Natural killer cell (primary cell): ENCODE data around the gene ZNF726. TPM values are rescaled to one million over a fixed set of nuclear protein-coding genes. Genes with fewer than 3 reads are reported as not detected.
"Not testable (repeated sequence)": the region's sequence is repeated elsewhere in the genome, so short reads cannot be mapped to it uniquely, and the experiment has no call there.

Source experiments
- ATAC-seq, 3 donors: fragments of 150-1000 bp in 2 of 3; fragments of 200-7000 bp in 1 of 3; cut with Tn5 transposase; 1 replicate in 1 of 3; 2 replicates in 2 of 3; pipeline ENCODE4 v1.10.0; 2021; ENCODE audit warnings: mild to moderate bottlenecking in 2 of 3, moderate library complexity in 2 of 3
- DNase-seq, 2 donors: peaks; one replicate each; pipeline versions ENCODE4 v3.0.0 to v3.0.0-alpha.2; 2013 to 2021; ENCODE audit warnings: mixed read lengths in 1 of 2
- H3K27ac ChIP-seq: one replicate; pipeline ENCODE4 v1.5.1; 2013; ENCODE audit warnings: mild to moderate bottlenecking, low read length
- H3K27me3 ChIP-seq: one replicate; pipeline ENCODE4 v1.6.1; 2013; ENCODE audit warnings: low read length; ENCODE audit not compliant: control insufficient read depth, insufficient read depth
- H3K36me3 ChIP-seq: one replicate; pipeline ENCODE4 v1.6.1; 2013; ENCODE audit warnings: low read length; ENCODE audit not compliant: control insufficient read depth, insufficient read depth
- H3K4me1 ChIP-seq: one replicate; pipeline ENCODE4 v1.6.1; 2013; ENCODE audit warnings: low read length; ENCODE audit not compliant: control insufficient read depth, insufficient read depth
- H3K4me3 ChIP-seq: one replicate; pipeline ENCODE4 v1.5.1; 2013; ENCODE audit warnings: low read length
- H3K9me3 ChIP-seq: one replicate; pipeline ENCODE4 v1.6.1; 2013; ENCODE audit warnings: low read length; ENCODE audit not compliant: control insufficient read depth, insufficient read depth
- H3K27ac Mint-ChIP-seq, 2 donors: one replicate each; pipeline ENCODE4 v1.8.0; 2022; ENCODE audit warnings: mild to moderate bottlenecking in 2 of 2, mixed read lengths in 2 of 2, moderate library complexity in 1 of 2
- H3K27me3 Mint-ChIP-seq, 2 donors: one replicate each; pipeline ENCODE4 v1.8.0; 2022; ENCODE audit warnings: low read depth in 2 of 2, mixed read lengths in 2 of 2
- H3K36me3 Mint-ChIP-seq: one replicate; pipeline ENCODE4 v1.8.0; 2022; ENCODE audit warnings: mixed read lengths
- H3K4me1 Mint-ChIP-seq, 2 donors: one replicate each; pipeline ENCODE4 v1.8.0; 2022; ENCODE audit warnings: mixed read lengths in 2 of 2
- H3K4me3 Mint-ChIP-seq: one replicate; pipeline ENCODE4 v1.8.0; 2022; ENCODE audit warnings: mild to moderate bottlenecking, moderate library complexity, mixed read lengths
- H3K9me3 Mint-ChIP-seq, 2 donors: one replicate each; pipeline ENCODE4 v1.8.0; 2022; ENCODE audit warnings: mixed read lengths in 2 of 2
- WGBS: methylation state at CpG from one replicate; pipeline ENCODE4 v1.1.7; 2013; ENCODE audit warnings: missing lambda C conversion rate; ENCODE audit not compliant: insufficient coverage; 5-methylcytosine and 5-hydroxymethylcytosine counted together
- intact Hi-C: fragments of 100-400 bp; cut with micrococcal nuclease; formaldehyde crosslinking; loops from one replicate; pipeline ENCODE4 v1.14.2; 2022
- total RNA-seq, 4 donors: library from RNA; stranded (reverse); fragments of 120-200 nt in 1 of 4; gene quantifications; one replicate each; pipeline versions ENCODE4 v1.2.3 to v1.2.4, GENCODE V29; 2013 to 2022
- TF ChIP-seq, protein P1 (sequence below): fragments of 200-600 bp; IDR thresholded peaks from one replicate; pipeline ENCODE4 v1.8.0; 2022; ENCODE audit warnings: antibody characterized with exemption

The ZNF726 gene
- total RNA-seq, 3 donors from 2014 or later (not counting 1 experiment from before 2014, with no cell fraction given) = 4.8 to 6.4 (median 5.8) TPM

DNA sequence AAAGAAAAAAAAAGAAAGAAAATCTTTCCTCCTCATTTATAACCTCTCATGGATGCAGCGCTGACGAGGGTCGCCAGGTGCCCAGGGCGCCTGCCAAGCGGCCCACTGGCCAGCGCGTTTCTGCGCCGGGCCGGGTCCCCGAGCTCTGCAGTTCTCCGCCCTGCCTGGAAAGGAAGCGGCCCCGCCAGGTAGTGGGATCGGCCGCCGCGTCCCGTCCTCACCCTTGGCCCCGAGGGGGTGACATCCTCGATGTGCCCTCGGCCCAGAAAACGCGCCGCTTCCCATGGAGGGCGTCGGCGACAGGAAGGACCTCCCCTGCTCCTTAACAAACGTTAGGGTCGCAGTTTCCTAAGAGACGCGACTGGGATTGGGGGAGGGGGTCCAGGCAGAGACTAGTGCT lies 56.9 kb downstream of the ZNF726 start:
- Histone ChIP-seq H3K27me3 (peaks cover 16% of the 10 kb centered on the region), H3K9me3 (no peaks in the 10 kb centered on the region), H3K27ac (no peak overlapping the region), H3K36me3 (no peaks in the 10 kb centered on the region), H3K4me1 (no peaks in the 10 kb centered on the region), H3K4me3 (no peak overlapping the region)
- no peaks in the 10 kb centered on the region for H3K36me3 Mint-ChIP-seq
- peaks cover 0 to 9% of the 10 kb centered on the region in 2 donors for H3K27me3 Mint-ChIP-seq
- H3K27ac Mint-ChIP-seq = no peak overlapping the region
- TF ChIP-seq, protein P1, sequence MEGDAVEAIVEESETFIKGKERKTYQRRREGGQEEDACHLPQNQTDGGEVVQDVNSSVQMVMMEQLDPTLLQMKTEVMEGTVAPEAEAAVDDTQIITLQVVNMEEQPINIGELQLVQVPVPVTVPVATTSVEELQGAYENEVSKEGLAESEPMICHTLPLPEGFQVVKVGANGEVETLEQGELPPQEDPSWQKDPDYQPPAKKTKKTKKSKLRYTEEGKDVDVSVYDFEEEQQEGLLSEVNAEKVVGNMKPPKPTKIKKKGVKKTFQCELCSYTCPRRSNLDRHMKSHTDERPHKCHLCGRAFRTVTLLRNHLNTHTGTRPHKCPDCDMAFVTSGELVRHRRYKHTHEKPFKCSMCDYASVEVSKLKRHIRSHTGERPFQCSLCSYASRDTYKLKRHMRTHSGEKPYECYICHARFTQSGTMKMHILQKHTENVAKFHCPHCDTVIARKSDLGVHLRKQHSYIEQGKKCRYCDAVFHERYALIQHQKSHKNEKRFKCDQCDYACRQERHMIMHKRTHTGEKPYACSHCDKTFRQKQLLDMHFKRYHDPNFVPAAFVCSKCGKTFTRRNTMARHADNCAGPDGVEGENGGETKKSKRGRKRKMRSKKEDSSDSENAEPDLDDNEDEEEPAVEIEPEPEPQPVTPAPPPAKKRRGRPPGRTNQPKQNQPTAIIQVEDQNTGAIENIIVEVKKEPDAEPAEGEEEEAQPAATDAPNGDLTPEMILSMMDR = no peak
- H3K4me3 Mint-ChIP-seq = no peak overlapping the region
- peaks cover 8 to 12% of the 10 kb centered on the region in 2 donors for H3K9me3 Mint-ChIP-seq
- no peak for DNase-seq
- WGBS = 10% methylated on average over 31 of the region's 32 CpGs
- no peak for ATAC-seq
- intact Hi-C loops = no loop called here
- H3K4me1 Mint-ChIP-seq = no peaks in the 10 kb centered on the region

DNA sequence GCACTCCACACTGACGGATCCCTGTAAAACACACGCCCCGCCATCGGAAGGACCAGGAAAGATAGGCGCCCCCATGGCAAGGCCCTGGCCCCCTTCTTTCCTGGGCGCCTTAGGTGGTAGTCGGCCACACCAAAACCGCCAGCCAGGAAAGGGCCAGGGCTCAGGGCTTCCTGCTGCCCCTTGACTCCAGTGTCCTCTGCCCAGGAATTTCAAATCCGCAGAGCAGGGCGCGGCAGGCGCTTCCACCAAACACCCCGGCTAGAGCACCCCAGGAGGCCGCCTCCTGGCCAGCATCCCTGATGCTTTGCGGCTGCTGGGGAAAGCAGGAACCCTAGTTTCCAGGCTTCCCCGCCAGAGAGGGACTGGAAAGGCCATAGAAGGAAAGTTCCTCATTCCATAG lies 57.5 kb downstream of the ZNF726 start:
- Histone ChIP-seq H3K4me3 (no peak overlapping the region), H3K4me1 (no peaks in the 10 kb centered on the region), H3K9me3 (no peaks in the 10 kb centered on the region), H3K27me3 (peaks cover 16% of the 10 kb centered on the region), H3K36me3 (no peaks in the 10 kb centered on the region), H3K27ac (no peak overlapping the region)
- ATAC-seq = no peak
- no peaks in the 10 kb centered on the region for H3K4me1 Mint-ChIP-seq
- WGBS = 23% methylated on average over 16 of the region's 16 CpGs
- H3K27me3 Mint-ChIP-seq = peaks cover 0 to 9% of the 10 kb centered on the region in 2 donors
- H3K9me3 Mint-ChIP-seq = peaks cover 8 to 12% of the 10 kb centered on the region in 2 donors
- H3K27ac Mint-ChIP-seq = no peak overlapping the region
- no peak for DNase-seq
- H3K4me3 Mint-ChIP-seq = no peak overlapping the region
- TF ChIP-seq, protein P1 = no peak
- H3K36me3 Mint-ChIP-seq = no peaks in the 10 kb centered on the region
- intact Hi-C loops = no loop called here

- peaks cover 16% of the 10 kb centered on the region for H3K27me3 ChIP-seq
- Mint-ChIP-seq H3K4me3 (no peak overlapping the region), H3K27ac (no peak overlapping the region), H3K27me3 (peaks cover 0 to 9% of the 10 kb centered on the region in 2 donors), H3K4me1 (no peaks in the 10 kb centered on the region), H3K9me3 (peaks cover 8 to 15% of the 10 kb centered on the region in 2 donors), H3K36me3 (no peaks in the 10 kb centered on the region)
- WGBS = 81% methylated on average over 2 of the region's 2 CpGs
- DNase-seq = no peak
- intact Hi-C loops = no loop called here
- H3K4me3 ChIP-seq = no peak overlapping the region
- no peaks in the 10 kb centered on the region for H3K9me3 ChIP-seq
- H3K36me3 ChIP-seq = no peaks in the 10 kb centered on the region
- no peak overlapping the region for H3K27ac ChIP-seq
- ATAC-seq = no peak
- H3K4me1 ChIP-seq = no peaks in the 10 kb centered on the region
- TF ChIP-seq, protein P1 = no peak
Measured at GRCh38 chr19:23974941-23975340, 60.3 kb downstream of the ZNF726 start.

DNA sequence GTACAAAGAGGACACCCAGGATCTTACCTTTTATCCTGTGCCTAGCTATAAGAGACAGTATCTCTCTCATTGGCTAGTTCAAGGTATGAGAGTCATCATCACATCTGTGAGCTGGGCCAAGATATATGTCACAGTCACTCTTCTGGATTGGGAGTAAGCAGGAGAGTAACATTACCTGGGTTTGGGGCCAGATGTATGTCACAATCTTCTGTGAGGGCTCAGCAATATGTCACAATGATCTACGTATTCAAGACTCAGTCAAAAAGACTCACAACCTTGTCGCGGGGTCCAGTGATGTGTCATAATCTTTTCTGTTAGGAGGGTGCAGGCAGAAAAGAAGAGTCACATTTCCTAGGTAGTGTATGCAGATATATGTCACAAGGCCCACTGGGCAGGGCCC lies 61.9 kb downstream of the ZNF726 start:
- peaks cover 10 to 15% of the 10 kb centered on the region in 2 donors for H3K9me3 Mint-ChIP-seq
- WGBS = 95% methylated on average over 3 of the region's 3 CpGs
- H3K4me1 Mint-ChIP-seq, H3K27ac ChIP-seq, H3K27ac Mint-ChIP-seq, DNase-seq, H3K4me3 Mint-ChIP-seq, ATAC-seq, intact Hi-C loops, H3K9me3 ChIP-seq, H3K27me3 ChIP-seq, H3K36me3 ChIP-seq, H3K27me3 Mint-ChIP-seq, H3K4me1 ChIP-seq, H3K36me3 Mint-ChIP-seq, H3K4me3 ChIP-seq: not testable (repeated sequence)

DNA sequence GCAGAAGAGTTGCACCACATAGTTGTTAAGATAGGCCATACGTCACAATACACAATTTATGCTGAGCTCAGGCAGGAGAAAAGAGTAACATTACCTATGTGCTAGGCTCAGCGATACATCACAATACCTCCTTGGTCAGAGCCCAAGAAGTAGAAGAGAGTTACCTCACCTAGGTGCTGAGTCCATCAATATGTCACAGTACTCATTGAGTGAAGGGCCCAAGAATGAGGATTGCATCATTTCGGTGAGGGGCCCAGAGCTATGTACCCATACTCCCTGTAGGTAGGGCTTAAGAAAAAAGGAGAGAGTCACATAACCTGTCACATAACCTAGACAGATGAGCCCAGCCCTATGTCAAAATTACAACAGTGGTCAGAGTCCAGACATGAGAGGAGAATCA lies 62.6 kb downstream of the ZNF726 start:
- peaks cover 10 to 15% of the 10 kb centered on the region in 2 donors for H3K9me3 Mint-ChIP-seq
- H3K36me3 Mint-ChIP-seq, intact Hi-C loops, H3K36me3 ChIP-seq, H3K4me3 ChIP-seq, ATAC-seq, DNase-seq, H3K27me3 ChIP-seq, H3K4me3 Mint-ChIP-seq, H3K9me3 ChIP-seq, H3K4me1 ChIP-seq, H3K27ac ChIP-seq, H3K27ac Mint-ChIP-seq, H3K27me3 Mint-ChIP-seq, H3K4me1 Mint-ChIP-seq: not testable (repeated sequence)
- 90% methylated on average over 2 of the region's 3 CpGs for WGBS
